Mesendoderm (in vitro differentiated cells): ENCODE results near the gene C14orf93.

ENCODE experiments used
- DNase-seq: peaks from one replicate; pipeline ENCODE4 v3.0.0; 2013
- H2AK5ac ChIP-seq: 2 replicates; pipeline ENCODE4 v1.6.1; 2013; ENCODE audit warnings: low read length, inconsistent platforms
- H2BK120ac ChIP-seq: 2 replicates; pipeline ENCODE4 v1.6.1; 2013; ENCODE audit warnings: low read depth, mild to moderate bottlenecking, low read length, moderate library complexity, mixed read lengths
- H2BK15ac ChIP-seq: replicated peaks from 2 replicates; pipeline ENCODE4 v1.6.1; 2013; ENCODE audit warnings: low read depth, mild to moderate bottlenecking, moderate library complexity
- H2BK5ac ChIP-seq: 2 replicates; pipeline ENCODE4 v1.6.1; 2013; ENCODE audit warnings: low read length, inconsistent platforms
- H3K18ac ChIP-seq: 2 replicates; pipeline ENCODE4 v1.6.1; 2013; ENCODE audit warnings: mild to moderate bottlenecking, low read length, mixed read lengths
- H3K23ac ChIP-seq: one replicate; pipeline ENCODE4 v1.6.1; 2013; ENCODE audit warnings: low read length
- H3K27ac ChIP-seq: 2 replicates; pipeline ENCODE4 v1.5.1; 2013; ENCODE audit warnings: low read depth, mild to moderate bottlenecking, inconsistent platforms, low read length, moderate library complexity
- H3K27me3 ChIP-seq: 2 replicates; pipeline ENCODE4 v1.6.1; 2013; ENCODE audit warnings: low read length, control low read depth, mild to moderate bottlenecking, inconsistent platforms; ENCODE audit not compliant: insufficient read depth, poor library complexity
- H3K36me3 ChIP-seq: 2 replicates; pipeline ENCODE4 v1.6.1; 2013; ENCODE audit warnings: low read length, inconsistent platforms; ENCODE audit not compliant: control insufficient read depth, insufficient read depth
- H3K4ac ChIP-seq: one replicate; pipeline ENCODE4 v1.6.1; 2013; ENCODE audit warnings: low read depth, mild to moderate bottlenecking, low read length, moderate library complexity
- H3K4me1 ChIP-seq: 2 replicates; pipeline ENCODE4 v1.6.1; 2013; ENCODE audit warnings: low read depth, low read length, inconsistent platforms; ENCODE audit not compliant: control insufficient read depth
- H3K4me2 ChIP-seq: 2 replicates; pipeline ENCODE4 v1.6.1; 2013; ENCODE audit warnings: low read length
- H3K4me3 ChIP-seq: 2 replicates; pipeline ENCODE4 v1.5.1; 2013; ENCODE audit warnings: mild to moderate bottlenecking, low read length
- H3K56ac ChIP-seq: one replicate; pipeline ENCODE4 v1.6.1; 2013; ENCODE audit warnings: low read length
- H3K79me1 ChIP-seq: 2 replicates; pipeline ENCODE4 v1.6.1; 2013; ENCODE audit warnings: low read length, inconsistent platforms
- H3K79me2 ChIP-seq: 2 replicates; pipeline ENCODE4 v1.6.1; 2013; ENCODE audit warnings: mild to moderate bottlenecking, low read length; ENCODE audit not compliant: control insufficient read depth, insufficient read depth
- H3K9ac ChIP-seq: 2 replicates; pipeline ENCODE4 v1.6.1; 2013; ENCODE audit warnings: low read length, inconsistent platforms
- H4K5ac ChIP-seq: one replicate; pipeline ENCODE4 v1.6.1; 2013; ENCODE audit warnings: low read length
- H4K8ac ChIP-seq: one replicate; pipeline ENCODE4 v1.6.1; 2013; ENCODE audit warnings: low read depth, mild to moderate bottlenecking, control low read depth, low read length, moderate library complexity
- WGBS: extraction: QIAGEN DNeasy Blood & Tissue Kit; methylation state at CpG from one replicate; pipeline ENCODE4 v1.1.7; 2013; ENCODE audit warnings: low lambda C conversion rate, missing lambda C conversion rate; ENCODE audit not compliant: insufficient coverage; ENCODE audit errors: extremely low coverage; 5-methylcytosine and 5-hydroxymethylcytosine counted together

C14orf93 gene

GRCh38 chr14:22982477-22983245 lies 27.3 kb downstream of the C14orf93 start, which contains the start of gene AJUBA:
TSS of gene AJUBA (minus strand) at chr14:22982551. CDS start at chr14:22982266, 285 bp downstream.
- peak within 1 kb of the TSS; percentile 4 for H2BK120ac ChIP-seq
- H3K23ac ChIP-seq: peak within 1 kb of the TSS; percentile 98
- no peak within 1 kb of the TSS for H2AK5ac ChIP-seq
- H3K4ac ChIP-seq: peak within 1 kb of the TSS; percentile 94
- H2BK15ac ChIP-seq: peak within 1 kb of the TSS; percentile 22
- peaks cover 9% of the 10 kb centered on the region for H3K79me1 ChIP-seq
- no peak within 1 kb of the TSS for H4K8ac ChIP-seq
- peak within 1 kb of the TSS; percentile 56 for H2BK5ac ChIP-seq
- peaks cover 25% of the 10 kb centered on the region for H3K79me2 ChIP-seq
- peak within 1 kb of the TSS; percentile 74 for H3K4me3 ChIP-seq
- H3K27ac ChIP-seq: peak within 1 kb of the TSS; percentile 90
- peak within 1 kb of the TSS; percentile 87 for H3K9ac ChIP-seq
- peak within 1 kb of the TSS; percentile 69 for H3K4me2 ChIP-seq
- peak within 1 kb of the TSS; percentile 89 for H3K56ac ChIP-seq
- peaks cover 11% of the 10 kb centered on the region for H3K4me1 ChIP-seq
- H3K18ac ChIP-seq: peak within 1 kb of the TSS; percentile 86
- H3K36me3 ChIP-seq: no peaks in the 10 kb centered on the region
- H3K27me3 ChIP-seq: no peaks in the 10 kb centered on the region
- H4K5ac ChIP-seq: no peak within 1 kb of the TSS
- no CpG with 5 or more reads among the region's 48 CpGs for WGBS
- DNase-seq: peak; percentile 97

- peaks cover 25% of the 10 kb centered on the region for H3K79me2 ChIP-seq
- no CpG with 5 or more reads among the region's 51 CpGs for WGBS
- H2BK120ac ChIP-seq: peak overlapping the region; percentile 4
- H4K8ac ChIP-seq: no peak overlapping the region
- H2AK5ac ChIP-seq: no peak overlapping the region
- H2BK15ac ChIP-seq: no peak overlapping the region
- no peak overlapping the region for H2BK5ac ChIP-seq
- peak overlapping the region; percentile 86 for H3K18ac ChIP-seq
- H3K9ac ChIP-seq: peak overlapping the region; percentile 87
- no peak overlapping the region for H4K5ac ChIP-seq
- peak overlapping the region; percentile 94 for H3K4ac ChIP-seq
- peak overlapping the region; percentile 90 for H3K27ac ChIP-seq
- H3K27me3 ChIP-seq: no peaks in the 10 kb centered on the region
- peak overlapping the region; percentile 89 for H3K56ac ChIP-seq
- H3K4me1 ChIP-seq: peaks cover 16% of the 10 kb centered on the region
- H3K4me3 ChIP-seq: peak overlapping the region; percentile 74
- peak overlapping the region; percentile 51 for H3K23ac ChIP-seq
- peaks cover 9% of the 10 kb centered on the region for H3K79me1 ChIP-seq
- H3K36me3 ChIP-seq: no peaks in the 10 kb centered on the region
- peak overlapping the region; percentile 69 for H3K4me2 ChIP-seq
- DNase-seq: peak; percentile 78
These were observed 28.0 kb downstream of the C14orf93 start for GRCh38 chr14:22981876-22982476.

- peak overlapping the region; percentile 94 for H3K4ac ChIP-seq
- H3K4me3 ChIP-seq: peak overlapping the region; percentile 74
- no CpG with 5 or more reads among the region's 76 CpGs for WGBS
- H3K79me2 ChIP-seq: peaks cover 25% of the 10 kb centered on the region
- H3K27me3 ChIP-seq: no peaks in the 10 kb centered on the region
- H3K27ac ChIP-seq: peak overlapping the region; percentile 90
- H2BK5ac ChIP-seq: no peak overlapping the region
- H3K36me3 ChIP-seq: no peaks in the 10 kb centered on the region
- peaks cover 21% of the 10 kb centered on the region for H3K4me1 ChIP-seq
- H2BK15ac ChIP-seq: peak overlapping the region; percentile 22
- H3K18ac ChIP-seq: peak overlapping the region; percentile 86
- peak overlapping the region; percentile 4 for H2BK120ac ChIP-seq
- H3K23ac ChIP-seq: peak overlapping the region; percentile 98
- H3K56ac ChIP-seq: peak overlapping the region; percentile 89
- H2AK5ac ChIP-seq: no peak overlapping the region
- peak overlapping the region; percentile 87 for H3K9ac ChIP-seq
- no peak overlapping the region for H4K8ac ChIP-seq
- no peak overlapping the region for H4K5ac ChIP-seq
- peak overlapping the region; percentile 69 for H3K4me2 ChIP-seq
- peaks cover 9% of the 10 kb centered on the region for H3K79me1 ChIP-seq
- DNase-seq: peak; percentile 62
These were observed 28.7 kb downstream of the C14orf93 start for GRCh38 chr14:22981090-22981875.

GRCh38 chr14:22980672-22981089 lies 29.3 kb downstream of the C14orf93 start:
- H2BK15ac ChIP-seq: no peak overlapping the region
- peak overlapping the region; percentile 94 for H3K4ac ChIP-seq
- no peak overlapping the region for H4K5ac ChIP-seq
- peak overlapping the region; percentile 89 for H3K56ac ChIP-seq
- peaks cover 21% of the 10 kb centered on the region for H3K4me1 ChIP-seq
- no CpG with 5 or more reads among the region's 41 CpGs for WGBS
- peak; percentile 67 for DNase-seq
- peaks cover 25% of the 10 kb centered on the region for H3K79me2 ChIP-seq
- peak overlapping the region; percentile 74 for H3K4me3 ChIP-seq
- peak overlapping the region; percentile 87 for H3K9ac ChIP-seq
- peak overlapping the region; percentile 69 for H3K4me2 ChIP-seq
- H2BK5ac ChIP-seq: no peak overlapping the region
- H3K27me3 ChIP-seq: no peaks in the 10 kb centered on the region
- H4K8ac ChIP-seq: no peak overlapping the region
- H3K79me1 ChIP-seq: peaks cover 9% of the 10 kb centered on the region
- no peak overlapping the region for H2AK5ac ChIP-seq
- no peaks in the 10 kb centered on the region for H3K36me3 ChIP-seq
- peak overlapping the region; percentile 4 for H2BK120ac ChIP-seq
- peak overlapping the region; percentile 90 for H3K27ac ChIP-seq
- peak overlapping the region; percentile 86 for H3K18ac ChIP-seq
- peak overlapping the region; percentile 16 for H3K23ac ChIP-seq

GRCh38 chr14:22979748-22980392 lies 30.1 kb downstream of the C14orf93 start:
- H3K56ac ChIP-seq: peak overlapping the region; percentile 71
- no peak for DNase-seq
- peak overlapping the region; percentile 52 for H3K4me3 ChIP-seq
- no peak overlapping the region for H3K4ac ChIP-seq
- peaks cover 25% of the 10 kb centered on the region for H3K79me2 ChIP-seq
- H3K23ac ChIP-seq: no peak overlapping the region
- no peak overlapping the region for H4K5ac ChIP-seq
- peak overlapping the region; percentile 43 for H3K9ac ChIP-seq
- H3K4me2 ChIP-seq: peak overlapping the region; percentile 21
- H3K27me3 ChIP-seq: no peaks in the 10 kb centered on the region
- H4K8ac ChIP-seq: no peak overlapping the region
- peaks cover 21% of the 10 kb centered on the region for H3K4me1 ChIP-seq
- H3K36me3 ChIP-seq: no peaks in the 10 kb centered on the region
- peaks cover 9% of the 10 kb centered on the region for H3K79me1 ChIP-seq
- H2BK120ac ChIP-seq: no peak overlapping the region
- peak overlapping the region; percentile 22 for H2AK5ac ChIP-seq
- H2BK15ac ChIP-seq: no peak overlapping the region
- no peak overlapping the region for H2BK5ac ChIP-seq
- H3K18ac ChIP-seq: peak overlapping the region; percentile 35
- no CpG with 5 or more reads among the region's 8 CpGs for WGBS
- no peak overlapping the region for H3K27ac ChIP-seq
